Measurements from ENCODE around the gene XYLT1. TPM values are rescaled to one million over a fixed set of nuclear protein-coding genes. Genes with fewer than 3 reads are reported as not detected.

Gene XYLT1
- total RNA-seq, 3 donors from 2014 or later: 23.1 to 44.0 (median 34.1) TPM

DNA sequence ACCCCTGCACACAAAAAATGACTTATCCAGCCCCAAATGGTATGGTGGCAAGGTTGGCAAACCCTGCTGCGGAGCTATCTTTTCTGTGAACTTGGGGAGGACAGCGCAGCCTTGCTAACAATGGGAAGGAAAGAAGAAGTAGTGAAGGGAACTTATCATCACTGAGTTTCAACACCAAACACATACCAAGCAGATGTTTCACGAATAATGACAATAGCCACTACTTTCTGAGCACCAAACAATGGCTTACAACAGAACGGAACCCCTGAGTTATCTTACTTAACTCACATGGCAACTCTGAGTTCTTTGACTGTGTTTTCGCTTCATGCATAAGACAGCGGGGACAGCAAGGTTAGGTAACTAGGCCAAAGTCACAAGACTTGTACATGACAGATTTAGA, 148.9 kb downstream of the XYLT1 start:
- no peak for DNase-seq
- no peak overlapping the region for H3K4me3 ChIP-seq
- ATAC-seq: peak; percentile 10
- H3K4me1 ChIP-seq (ENCODE audit: low read depth): no peaks in the 10 kb centered on the region
- TF ChIP-seq CTCF (IDR thresholded peaks at IDR 0.05): no peak
- intact Hi-C loops (cut with DNase I, micrococcal nuclease): no loop called here
- H3K36me3 ChIP-seq (ENCODE audit: low read depth): no peaks in the 10 kb centered on the region
- H3K9me3 ChIP-seq: no peaks in the 10 kb centered on the region

DNA sequence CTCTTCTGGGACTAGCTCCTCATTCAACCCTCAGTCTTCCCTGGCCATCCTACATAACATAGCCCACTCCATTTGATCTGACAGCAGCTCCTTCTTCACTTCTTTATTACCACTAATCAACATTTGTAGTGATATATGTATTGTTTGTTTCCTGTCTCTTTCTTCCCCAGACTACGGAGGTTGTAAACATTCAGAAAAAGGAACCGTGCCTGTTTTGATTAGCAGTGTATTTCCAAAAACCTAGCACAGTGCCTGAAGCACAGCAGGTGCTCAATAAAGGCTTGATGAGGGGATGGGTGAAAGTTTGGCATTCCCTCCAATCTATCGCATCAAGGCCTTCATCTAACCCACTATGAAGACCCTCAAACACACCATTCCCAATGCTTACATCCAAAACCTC, 150.8 kb downstream of the XYLT1 start:
- intact Hi-C loops (cut with DNase I, micrococcal nuclease): no loop called here
- no peak for ATAC-seq
- no peak for TF ChIP-seq CTCF (IDR thresholded peaks at IDR 0.05)

GRCh38 chr16:17318238-17318637, 152.5 kb downstream of the XYLT1 start:
- H3K4me1 ChIP-seq (ENCODE audit: low read depth): peaks cover 2% of the 10 kb centered on the region
- no peak for TF ChIP-seq CTCF (IDR thresholded peaks at IDR 0.05)
- no peak overlapping the region for H3K4me3 ChIP-seq
- H3K36me3 ChIP-seq (ENCODE audit: low read depth): no peaks in the 10 kb centered on the region
- intact Hi-C loops (cut with DNase I, micrococcal nuclease): no loop called here
- no peaks in the 10 kb centered on the region for H3K9me3 ChIP-seq
- no peak for DNase-seq
- peak; percentile 67 for ATAC-seq

More for the DNA sequence above, 150.8 kb downstream of the XYLT1 start:
- no peaks in the 10 kb centered on the region for H3K36me3 ChIP-seq (ENCODE audit: low read depth)
- no peaks in the 10 kb centered on the region for H3K9me3 ChIP-seq
- no peak overlapping the region for H3K4me3 ChIP-seq
- no peaks in the 10 kb centered on the region for H3K4me1 ChIP-seq (ENCODE audit: low read depth)
- no peak for DNase-seq

DNA sequence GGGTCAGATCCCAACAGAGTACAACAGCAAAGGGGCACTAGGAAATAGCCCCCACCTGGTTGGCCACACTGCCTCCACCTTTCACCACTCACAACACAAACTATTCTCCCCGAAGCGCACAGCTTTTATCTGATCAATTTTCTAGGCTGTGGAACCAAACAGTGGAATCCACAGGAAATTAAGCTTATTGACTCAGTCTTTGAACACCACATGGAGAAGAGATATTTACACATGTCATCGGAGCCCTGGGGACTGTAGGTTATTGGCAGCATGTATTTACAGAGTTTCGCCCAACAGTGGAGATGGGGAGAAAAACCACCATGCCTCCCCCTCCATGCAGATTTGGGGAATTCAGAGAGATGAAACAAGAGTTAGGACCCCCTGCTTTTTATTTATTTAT, 154.8 kb downstream of the XYLT1 start:
- no peak for TF ChIP-seq CTCF (IDR thresholded peaks at IDR 0.05)
- intact Hi-C loops (cut with DNase I, micrococcal nuclease): no loop called here
- ATAC-seq (no peak), DNase-seq (no peak)
- H3K4me3 ChIP-seq: no peak overlapping the region
- H3K4me1 ChIP-seq (ENCODE audit: low read depth): peaks cover 16% of the 10 kb centered on the region
- no peaks in the 10 kb centered on the region for H3K9me3 ChIP-seq
- H3K36me3 ChIP-seq (ENCODE audit: low read depth): no peaks in the 10 kb centered on the region

DNA sequence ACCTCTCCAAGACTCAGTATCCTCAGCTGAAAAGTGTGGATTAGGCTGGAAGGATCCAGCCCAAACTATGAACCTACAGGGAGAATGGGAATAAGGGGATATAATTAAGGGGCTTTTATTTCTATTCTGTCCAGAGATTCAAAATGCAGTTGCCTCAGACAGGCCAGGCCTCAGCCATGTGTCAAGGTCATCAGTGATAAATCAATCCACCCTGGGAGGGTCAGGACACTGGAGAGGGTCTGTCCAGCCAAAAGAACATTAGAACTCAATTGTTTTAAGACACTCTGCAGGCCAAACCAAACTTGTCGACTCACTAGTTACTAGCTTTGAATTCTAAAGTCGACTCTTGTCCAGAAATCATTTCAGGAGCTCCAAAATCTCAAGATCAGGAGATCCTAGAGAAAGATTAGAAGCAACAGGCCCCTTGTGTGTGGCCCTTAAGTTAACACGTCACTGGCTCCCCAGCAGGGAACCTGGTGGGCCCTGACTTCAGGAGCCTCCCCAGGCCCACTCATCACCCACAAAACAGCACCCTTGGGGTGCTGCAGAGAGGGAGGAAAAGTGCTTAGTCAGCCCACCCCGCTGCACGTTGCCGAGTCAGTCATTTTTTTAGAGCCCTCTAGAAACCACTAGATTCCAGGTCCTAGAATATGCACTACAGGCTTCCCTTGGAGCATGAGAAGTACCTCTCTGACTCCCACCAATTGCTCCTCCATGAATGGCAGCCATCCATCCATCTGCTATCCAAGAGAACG, 156.8 kb downstream of the XYLT1 start:
- intact Hi-C loops (cut with DNase I, micrococcal nuclease): no loop called here

More for the DNA sequence above, 156.8 kb downstream of the XYLT1 start:
- Histone ChIP-seq H3K4me1 (ENCODE audit: low read depth) (peaks cover 16% of the 10 kb centered on the region), H3K4me3 (no peak overlapping the region), H3K9me3 (no peaks in the 10 kb centered on the region), H3K36me3 (ENCODE audit: low read depth) (no peaks in the 10 kb centered on the region)
- TF ChIP-seq CTCF (IDR thresholded peaks at IDR 0.05): no peak
- ATAC-seq: no peak
- no peak for DNase-seq
